Calu3 (cell line): ENCODE results near the gene PDGFB. TPM values are rescaled to one million over a fixed set of nuclear protein-coding genes. Genes with fewer than 3 reads are reported as not detected.

Source experiments
- Bru-seq: library from RNA; stranded (reverse); fragments of 400-500 nt; gene quantifications from one replicate; lab custom pipeline; 2021; lab: Mats Ljungman, UMichigan
- BruChase-seq, 2 experiments: library from RNA; stranded (reverse); fragments of 400-500 nt; gene quantifications; one replicate each; lab custom pipeline; 2021; lab: Mats Ljungman, UMichigan
- BruUV-seq: library from RNA; stranded (reverse); fragments of 400-500 nt; replicated peaks from 2 replicates; lab custom pipeline; 2021; lab: Mats Ljungman, UMichigan
- CTCF ChIA-PET: fragments of 300-600 bp; sonication (Branson Sonifier 250); formaldehyde crosslinking; loops from one replicate; lab custom pipeline; 2022; ENCODE audit warnings: antibody characterized with exemption; lab: Charles Lee
- DNase-seq: peaks from one replicate; pipeline ENCODE4 v3.0.0; 2022
- H3K27ac Mint-ChIP-seq: one replicate; pipeline ENCODE4 v1.8.0; 2022; ENCODE audit warnings: mixed read lengths; ENCODE audit not compliant: unreplicated experiment
- H3K27me3 Mint-ChIP-seq: one replicate; pipeline ENCODE4 v1.8.0; 2022; ENCODE audit warnings: mixed read lengths; ENCODE audit not compliant: unreplicated experiment
- H3K36me3 Mint-ChIP-seq: one replicate; pipeline ENCODE4 v1.8.0; 2022; ENCODE audit warnings: mild to moderate bottlenecking, moderate library complexity, mixed read lengths; ENCODE audit not compliant: insufficient read depth, unreplicated experiment
- H3K4me1 Mint-ChIP-seq: one replicate; pipeline ENCODE4 v1.8.0; 2022; ENCODE audit warnings: mild to moderate bottlenecking, low read depth, mixed read lengths; ENCODE audit not compliant: unreplicated experiment
- H3K4me3 Mint-ChIP-seq: one replicate; pipeline ENCODE4 v1.8.0; 2022; ENCODE audit warnings: mild to moderate bottlenecking, low read depth, moderate library complexity, mixed read lengths; ENCODE audit not compliant: unreplicated experiment
- H3K9me3 Mint-ChIP-seq: one replicate; pipeline ENCODE4 v1.8.0; 2022; ENCODE audit warnings: low read depth, mixed read lengths; ENCODE audit not compliant: unreplicated experiment
- intact Hi-C: fragments of 100-400 bp; cut with micrococcal nuclease; formaldehyde crosslinking; loops from one replicate; pipeline ENCODE4 v1.10.0; 2022; ENCODE audit not compliant: unreplicated experiment
- long read RNA-seq: library from polyadenylated mRNA; stranded (forward); transcript quantifications from one replicate; pipeline ENCODE4 v2.0.0, GENCODE V29; 2022
- total RNA-seq: library from RNA; stranded (reverse); gene quantifications from 2 replicates; pipeline ENCODE4 v1.2.3, GENCODE V29; 2022
- TF ChIP-seq, protein P1 (sequence below): fragments of 200-600 bp; IDR thresholded peaks from one replicate; pipeline ENCODE4 v1.8.0; 2022; ENCODE audit warnings: antibody characterized with exemption; ENCODE audit not compliant: unreplicated experiment

The PDGFB gene
- total RNA-seq, result 12.1 and 25.9 TPM in 2 replicates
- Bru-seq, nascent RNA, result percentile 52 among the genes with signal in this experiment
- BruChase-seq, experiment 1, labeled RNA remaining after a 6-hour chase, result percentile 66 among the genes with signal in this experiment
- BruChase-seq, experiment 2, labeled RNA remaining after a 2-hour chase, result percentile 81 among the genes with signal in this experiment
- long read RNA-seq, transcript PDGFB-201 (7 exons, 3,497 nt), result major isoform, 5 of 8 reads
- long read RNA-seq, partial matches to known transcripts, result 2 of 8 reads
- long read RNA-seq, other reads (novel, unspliced or antisense), result 1 of 8 reads

- BruUV-seq, result TSS peak; percentile 80
- Mint-ChIP-seq H3K9me3 (no peaks in the 10 kb centered on the region), H3K4me3 (peak within 1 kb of the TSS; percentile 96), H3K36me3 (peaks cover 60% of the 10 kb centered on the region), H3K27ac (peak within 1 kb of the TSS; percentile 93), H3K27me3 (no peaks in the 10 kb centered on the region), H3K4me1 (peaks cover 43% of the 10 kb centered on the region)
- peak; percentile 69 for DNase-seq
- CTCF ChIA-PET, result interaction anchor here (0.9 to 1.6 kb wide), 3 partner anchors 46 to 66 kb away, joined by 3 to 5 read pairs (median 4); no protein-coding TSS in a partner anchor
- intact Hi-C loops, result loop anchor here (5.0 to 10.0 kb wide), 2 partner anchors 48 to 70 kb away; no protein-coding TSS in a partner anchor
- TF ChIP-seq, protein P1, sequence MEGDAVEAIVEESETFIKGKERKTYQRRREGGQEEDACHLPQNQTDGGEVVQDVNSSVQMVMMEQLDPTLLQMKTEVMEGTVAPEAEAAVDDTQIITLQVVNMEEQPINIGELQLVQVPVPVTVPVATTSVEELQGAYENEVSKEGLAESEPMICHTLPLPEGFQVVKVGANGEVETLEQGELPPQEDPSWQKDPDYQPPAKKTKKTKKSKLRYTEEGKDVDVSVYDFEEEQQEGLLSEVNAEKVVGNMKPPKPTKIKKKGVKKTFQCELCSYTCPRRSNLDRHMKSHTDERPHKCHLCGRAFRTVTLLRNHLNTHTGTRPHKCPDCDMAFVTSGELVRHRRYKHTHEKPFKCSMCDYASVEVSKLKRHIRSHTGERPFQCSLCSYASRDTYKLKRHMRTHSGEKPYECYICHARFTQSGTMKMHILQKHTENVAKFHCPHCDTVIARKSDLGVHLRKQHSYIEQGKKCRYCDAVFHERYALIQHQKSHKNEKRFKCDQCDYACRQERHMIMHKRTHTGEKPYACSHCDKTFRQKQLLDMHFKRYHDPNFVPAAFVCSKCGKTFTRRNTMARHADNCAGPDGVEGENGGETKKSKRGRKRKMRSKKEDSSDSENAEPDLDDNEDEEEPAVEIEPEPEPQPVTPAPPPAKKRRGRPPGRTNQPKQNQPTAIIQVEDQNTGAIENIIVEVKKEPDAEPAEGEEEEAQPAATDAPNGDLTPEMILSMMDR, result peak; percentile 2
Measured at GRCh38 chr22:39244496-39245129, at the start of gene PDGFB. TSS of gene PDGFB (minus strand) at chr22:39244982. CDS start at chr22:39243963, 1,019 bp downstream.

- Mint-ChIP-seq H3K36me3 (peaks cover 45% of the 10 kb centered on the region), H3K9me3 (no peaks in the 10 kb centered on the region), H3K4me3 (peak overlapping the region; percentile 31), H3K27me3 (no peaks in the 10 kb centered on the region), H3K4me1 (peaks cover 88% of the 10 kb centered on the region), H3K27ac (peak overlapping the region; percentile 94)
- CTCF ChIA-PET, result interaction anchor here (0.7 to 1.0 kb wide), 4 partner anchors 13 to 88 kb away, joined by 3 read pairs; no protein-coding TSS in a partner anchor
- no TSS peak for BruUV-seq
- TF ChIP-seq, protein P1, result no peak
- intact Hi-C loops, result loop anchor here (5.0 kb wide), 1 partner anchor 52 kb away; the partner anchor contains the start of gene PDGFB
- no peak for DNase-seq
Measured at GRCh38 chr22:39293766-39294368, 49.1 kb upstream of the PDGFB start.

DNA sequence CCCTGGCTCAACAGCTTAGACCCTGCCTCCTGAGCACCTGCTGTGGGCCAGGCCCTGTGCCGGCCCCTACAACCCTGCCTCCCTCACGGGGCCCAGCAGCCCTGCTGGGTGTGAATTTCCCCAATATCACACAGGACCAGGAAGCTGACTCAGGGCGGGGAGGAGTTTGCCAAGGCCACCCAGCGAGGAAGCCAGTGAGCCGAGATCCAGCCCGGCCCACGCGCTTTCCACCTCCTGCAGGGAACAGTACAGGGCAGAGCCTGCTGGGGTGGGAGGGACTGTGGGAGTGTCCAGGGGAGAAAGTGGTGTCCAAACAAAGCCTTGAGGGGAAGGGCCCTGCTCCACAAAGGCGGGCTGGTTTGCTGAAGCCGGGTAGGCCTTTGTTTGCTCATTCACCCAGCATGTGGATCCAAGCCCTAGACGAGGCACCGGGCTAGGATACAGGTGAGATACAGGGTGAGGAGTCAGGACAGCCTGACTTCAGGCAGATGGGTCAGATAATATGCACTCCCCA is 47.8 kb upstream of the PDGFB start:
- CTCF ChIA-PET, result interaction anchor here (0.9 to 1.9 kb wide), 5 partner anchors 9 to 122 kb away, joined by 3 to 17 read pairs (median 5); partner anchors contain the start of gene PDGFB
- peaks cover 45% of the 10 kb centered on the region for H3K36me3 Mint-ChIP-seq

More for the DNA sequence above, 47.8 kb upstream of the PDGFB start:
- TF ChIP-seq, protein P1, result no peak
- Mint-ChIP-seq H3K27me3 (no peaks in the 10 kb centered on the region), H3K27ac (peak overlapping the region; percentile 94), H3K4me1 (peaks cover 82% of the 10 kb centered on the region), H3K9me3 (no peaks in the 10 kb centered on the region), H3K4me3 (peak overlapping the region; percentile 52)
- intact Hi-C loops, result loop anchor here (5.0 kb wide), 1 partner anchor 50 kb away; the partner anchor contains the start of gene PDGFB
- BruUV-seq, result no TSS peak
- DNase-seq, result peak; percentile 95
